K562 (cell line): ENCODE data around the gene C11orf54. TPM values are rescaled to one million over a fixed set of nuclear protein-coding genes. Genes with fewer than 3 reads are reported as not detected.

Source experiments
- ATAC-seq: fragments of 200-7000 bp; cut with Tn5 transposase; 3 replicates; pipeline ENCODE4 v1.9.1; 2020; ENCODE audit warnings: moderate library complexity
- BruUV-seq: library from RNA; stranded (reverse); fragments of 400-500 nt; replicated peaks from 2 replicates; lab custom pipeline; 2021; lab: Mats Ljungman, UMichigan
- CTCF ChIA-PET: fragments of 300-600 bp; formaldehyde crosslinking; extraction: SDS; loops from one replicate; lab custom pipeline; 2021; ENCODE audit warnings: low intra/inter-chr PET ratio; lab: Yijun Ruan, JAX
- POLR2A ChIA-PET: fragments of 300-600, 350-650 bp; sonication (Branson Sonifier 250); formaldehyde crosslinking; extraction: SDS; loops from one replicate; lab custom pipeline; 2021; ENCODE audit warnings: antibody characterized with exemption, inconsistent platforms; lab: Yijun Ruan, JAX
- DNase-seq, 4 experiments: peaks; one replicate each; pipeline versions ENCODE4 v3.0.0 to v3.0.0-alpha.2; 2011 to 2018; ENCODE audit warnings: low spot score in 3 of 4, mixed read lengths in 3 of 4; ENCODE audit errors: extremely low read depth in 1 of 4
- FAIRE-seq: peaks from 2 replicates; lab custom pipeline; 2011; peaks lifted over from hg19 to GRCh38; lab: Jason Lieb, UNC
- H2AFZ ChIP-seq: 2 replicates; pipeline ENCODE4 v1.6.0; 2011; ENCODE audit warnings: low read depth, low read length, control low read depth, inconsistent platforms
- H3K27ac ChIP-seq: fragments of 200-600 bp; 3 replicates; pipeline ENCODE4 v1.8.0; 2011; ENCODE audit warnings: low read depth, mild to moderate bottlenecking, control low read depth, inconsistent platforms, low read length, moderate library complexity, mixed read lengths; ENCODE audit errors: extremely low read depth
- H3K27me3 ChIP-seq, 2 experiments: fragments of 300-600 bp in 1 of 2; 2 replicates in 1 of 2; 3 replicates in 1 of 2; pipeline versions ENCODE4 v1.6.0 to v1.8.0; 2011; ENCODE audit warnings: inconsistent platforms in 2 of 2, low read length in 2 of 2, mild to moderate bottlenecking in 1 of 2, mixed read lengths in 1 of 2, moderate library complexity in 1 of 2; ENCODE audit not compliant: control insufficient read depth in 2 of 2, insufficient read depth in 2 of 2
- H3K36me3 ChIP-seq: fragments of 300-600 bp; 3 replicates; pipeline ENCODE4 v1.8.0; 2011; ENCODE audit warnings: mild to moderate bottlenecking, low read length, inconsistent platforms; ENCODE audit not compliant: control insufficient read depth, insufficient read depth
- H3K4me1 ChIP-seq, 2 experiments: fragments of 200-600 bp in 1 of 2; replicated peaks in 1 of 2; 2 replicates in 1 of 2; 3 replicates in 1 of 2; pipeline versions ENCODE4 v1.5.1 to v1.8.0; 2011; ENCODE audit warnings: inconsistent platforms in 2 of 2, low read length in 2 of 2, mild to moderate bottlenecking in 1 of 2, mixed read lengths in 1 of 2, moderate library complexity in 1 of 2; ENCODE audit not compliant: control insufficient read depth in 2 of 2, insufficient read depth in 2 of 2
- H3K4me2 ChIP-seq: 2 replicates; pipeline ENCODE4 v1.6.1; 2011; ENCODE audit warnings: low read length, control low read depth, inconsistent platforms, mixed read lengths; ENCODE audit not compliant: insufficient read depth
- H3K4me3 ChIP-seq: fragments of 200-600 bp; sonication (generic), shearing (Covaris generic); 2 replicates; pipeline ENCODE4 v1.5.1; 2016; ENCODE audit warnings: control low read depth, inconsistent platforms
- H3K79me2 ChIP-seq: fragments of 200-600 bp; 3 replicates; pipeline ENCODE4 v1.8.0; 2011; ENCODE audit warnings: low read length, inconsistent platforms; ENCODE audit not compliant: control insufficient read depth, insufficient read depth
- H3K9ac ChIP-seq, 2 experiments: 2 replicates each; pipeline versions ENCODE4 v1.6.0 to v1.6.1; 2011; ENCODE audit warnings: low read depth in 2 of 2, low read length in 2 of 2, control low read depth in 1 of 2, inconsistent platforms in 1 of 2, mild to moderate bottlenecking in 1 of 2, mixed read lengths in 1 of 2; ENCODE audit not compliant: insufficient read depth in 1 of 2
- H3K9me1 ChIP-seq: one replicate; pipeline ENCODE4 v1.6.0; 2011; ENCODE audit warnings: inconsistent platforms, mild to moderate bottlenecking, low read length, moderate library complexity; ENCODE audit not compliant: control insufficient read depth, insufficient read depth
- H3K9me3 ChIP-seq: replicated peaks from 2 replicates; pipeline ENCODE4 v1.5.1; 2011; ENCODE audit warnings: low read depth, low read length, inconsistent platforms; ENCODE audit not compliant: control insufficient read depth, insufficient read depth
- H4K20me1 ChIP-seq: replicated peaks from 2 replicates; pipeline ENCODE4 v1.6.1; 2011; ENCODE audit warnings: low read length, inconsistent platforms, mixed read lengths; ENCODE audit not compliant: control insufficient read depth, insufficient read depth
- ARID1B ChIP-seq: fragments of 450-650 bp; IDR thresholded peaks from 2 replicates; pipeline ENCODE4 v1.6.1; 2016; ENCODE audit warnings: antibody characterized with exemption, mild to moderate bottlenecking, inconsistent platforms
- HDGF ChIP-seq: fragments of 450-650 bp; IDR thresholded peaks from 2 replicates; pipeline ENCODE4 v1.6.1; 2016
- HNRNPH1 ChIP-seq: fragments of 200-400 bp; formaldehyde crosslinking; optimal IDR thresholded peaks from 2 replicates; pipeline ENCODE3; 2017; ENCODE audit warnings: low read depth, mild to moderate bottlenecking, low read length, moderate library complexity
- PTTG1 ChIP-seq: fragments of 450-650 bp; IDR thresholded peaks from 2 replicates; pipeline ENCODE4 v1.6.1; 2016; ENCODE audit warnings: low read depth, mild to moderate bottlenecking, missing genetic modification characterization, missing compliant biosample characterization
- ZNF224 ChIP-seq: sonication (generic); formaldehyde crosslinking; IDR thresholded peaks from 2 replicates; pipeline ENCODE4 v1.8.0; 2022; ENCODE audit warnings: mild to moderate bottlenecking, missing genetic modification reagents
- WGBS: fragments of 100-300 bp; shearing (Covaris generic); methylation state at CpG from one replicate; pipeline ENCODE4 v1.1.6; 2016; ENCODE audit warnings: low coverage, mixed read lengths; ENCODE audit not compliant: insufficient coverage; ENCODE audit errors: missing lambda C conversion rate; 5-methylcytosine and 5-hydroxymethylcytosine counted together
- in situ Hi-C: fragments of 300-500 bp; cut with MboI; formaldehyde crosslinking; loops from 4 replicates; pipeline ENCODE4 v1.15.0; 2018; ENCODE audit warnings: inconsistent platforms, mixed read lengths
- intact Hi-C: fragments of 100-400 bp; cut with micrococcal nuclease; formaldehyde crosslinking; loops from 2 replicates; pipeline ENCODE4 v1.14.2; 2022
- polyA plus RNA-seq, 8 experiments: library from polyadenylated mRNA; depleted of rRNA in 4 of 8; stranded (reverse) in 5 of 8; unstranded in 3 of 8; fragments of >200 nt; fragmentation: Nextera tagmentation in 2 of 8; fragmentation: Illumina TruSeq in 1 of 8; extraction: Ambion mirVana in 2 of 8; extraction: Trizol in 1 of 8; gene quantifications; 2 replicates each; pipeline versions ENCODE4 v1.2.1 to v1.2.3, GENCODE V29; 2011 to 2014; ENCODE audit warnings: inconsistent platforms in 1 of 8, missing spikeins in 1 of 8
- total RNA-seq, 7 experiments: library from RNA; depleted of rRNA in 6 of 7; stranded (reverse); fragments of >200 nt in 6 of 7; fragmentation: Illumina TruSeq in 2 of 7; extraction: Trizol in 2 of 7; gene quantifications; 2 replicates each; pipeline versions ENCODE4 v1.2.1 to v1.2.3, GENCODE V29; 2011 to 2021; ENCODE audit warnings: low replicate concordance in 1 of 7
- TF ChIP-seq, protein P1 (sequence below): sonication (generic); formaldehyde crosslinking; IDR thresholded peaks from 2 replicates; pipeline ENCODE4 v1.8.0; 2023; ENCODE audit warnings: missing genetic modification reagents, mild to moderate bottlenecking, borderline replicate concordance

C11orf54 gene
- total and polyA plus RNA-seq, 9 of the 15 experiments (the other 6 are each of a cell fraction or from before 2014, with no cell fraction given) = 13.4 to 33.0 (median 23.1) TPM

DNA sequence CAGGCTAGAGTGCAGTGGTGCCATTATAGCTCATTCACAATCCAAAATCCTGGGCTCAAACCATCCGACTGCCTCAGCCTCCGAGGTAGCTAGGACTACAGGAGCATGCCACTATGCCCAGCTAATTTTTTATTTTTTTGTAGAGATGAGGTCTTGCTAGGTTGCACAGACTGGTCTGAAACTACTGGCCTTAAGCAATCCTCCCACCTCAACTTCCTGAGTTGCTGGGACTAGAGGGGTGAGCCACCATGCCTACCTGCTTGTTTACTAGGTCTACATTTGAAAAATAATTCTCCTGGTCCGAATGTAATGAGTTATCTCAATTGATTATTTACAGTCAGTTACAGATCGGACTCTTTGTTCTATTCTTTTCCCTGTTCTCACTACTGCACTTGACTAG lies 22.2 kb upstream of the C11orf54 start:
- intact Hi-C loops = no loop called here

More for the DNA sequence above, 22.2 kb upstream of the C11orf54 start:
- in situ Hi-C loops = no loop called here
- Histone ChIP-seq H3K9ac (no peak overlapping the region), H3K9me1 (no peaks in the 10 kb centered on the region), H2AFZ (no peak overlapping the region), H3K27me3 (no peaks in the 10 kb centered on the region), H3K4me2 (no peak overlapping the region), H3K9me3 (no peaks in the 10 kb centered on the region), H3K79me2 (peaks cover 5% of the 10 kb centered on the region; the same call in 2 of the 3 replicates), H3K27ac (peak overlapping the region; percentile 89; the same call in 2 of the 3 replicates), H3K4me3 (no peak overlapping the region), H3K4me1 (peaks cover 8 to 35% of the 10 kb centered on the region in 2 experiments), H4K20me1 (no peaks in the 10 kb centered on the region), H3K36me3 (peaks cover 84% of the 10 kb centered on the region)
- ChIA-PET CTCF (no interaction called here), POLR2A (interaction anchor here (0.8 to 4.6 kb wide), 3 partner anchors 10 to 21 kb away, joined by 3 to 41 read pairs (median 8); partner anchors contain the start of genes C11orf54 and TAF1D)
- no peak for DNase-seq
- 89% methylated on average over 4 of the region's 4 CpGs for WGBS
- no peak for FAIRE-seq
- BruUV-seq = no TSS peak
- ATAC-seq = no peak
- no peak for TF ChIP-seq HNRNPH1
- TF ChIP-seq ZNF224 (CRISPR knock-in tag) = no peak
- no peak for TF ChIP-seq HDGF
- TF ChIP-seq ARID1B = no peak
- TF ChIP-seq, protein P1, sequence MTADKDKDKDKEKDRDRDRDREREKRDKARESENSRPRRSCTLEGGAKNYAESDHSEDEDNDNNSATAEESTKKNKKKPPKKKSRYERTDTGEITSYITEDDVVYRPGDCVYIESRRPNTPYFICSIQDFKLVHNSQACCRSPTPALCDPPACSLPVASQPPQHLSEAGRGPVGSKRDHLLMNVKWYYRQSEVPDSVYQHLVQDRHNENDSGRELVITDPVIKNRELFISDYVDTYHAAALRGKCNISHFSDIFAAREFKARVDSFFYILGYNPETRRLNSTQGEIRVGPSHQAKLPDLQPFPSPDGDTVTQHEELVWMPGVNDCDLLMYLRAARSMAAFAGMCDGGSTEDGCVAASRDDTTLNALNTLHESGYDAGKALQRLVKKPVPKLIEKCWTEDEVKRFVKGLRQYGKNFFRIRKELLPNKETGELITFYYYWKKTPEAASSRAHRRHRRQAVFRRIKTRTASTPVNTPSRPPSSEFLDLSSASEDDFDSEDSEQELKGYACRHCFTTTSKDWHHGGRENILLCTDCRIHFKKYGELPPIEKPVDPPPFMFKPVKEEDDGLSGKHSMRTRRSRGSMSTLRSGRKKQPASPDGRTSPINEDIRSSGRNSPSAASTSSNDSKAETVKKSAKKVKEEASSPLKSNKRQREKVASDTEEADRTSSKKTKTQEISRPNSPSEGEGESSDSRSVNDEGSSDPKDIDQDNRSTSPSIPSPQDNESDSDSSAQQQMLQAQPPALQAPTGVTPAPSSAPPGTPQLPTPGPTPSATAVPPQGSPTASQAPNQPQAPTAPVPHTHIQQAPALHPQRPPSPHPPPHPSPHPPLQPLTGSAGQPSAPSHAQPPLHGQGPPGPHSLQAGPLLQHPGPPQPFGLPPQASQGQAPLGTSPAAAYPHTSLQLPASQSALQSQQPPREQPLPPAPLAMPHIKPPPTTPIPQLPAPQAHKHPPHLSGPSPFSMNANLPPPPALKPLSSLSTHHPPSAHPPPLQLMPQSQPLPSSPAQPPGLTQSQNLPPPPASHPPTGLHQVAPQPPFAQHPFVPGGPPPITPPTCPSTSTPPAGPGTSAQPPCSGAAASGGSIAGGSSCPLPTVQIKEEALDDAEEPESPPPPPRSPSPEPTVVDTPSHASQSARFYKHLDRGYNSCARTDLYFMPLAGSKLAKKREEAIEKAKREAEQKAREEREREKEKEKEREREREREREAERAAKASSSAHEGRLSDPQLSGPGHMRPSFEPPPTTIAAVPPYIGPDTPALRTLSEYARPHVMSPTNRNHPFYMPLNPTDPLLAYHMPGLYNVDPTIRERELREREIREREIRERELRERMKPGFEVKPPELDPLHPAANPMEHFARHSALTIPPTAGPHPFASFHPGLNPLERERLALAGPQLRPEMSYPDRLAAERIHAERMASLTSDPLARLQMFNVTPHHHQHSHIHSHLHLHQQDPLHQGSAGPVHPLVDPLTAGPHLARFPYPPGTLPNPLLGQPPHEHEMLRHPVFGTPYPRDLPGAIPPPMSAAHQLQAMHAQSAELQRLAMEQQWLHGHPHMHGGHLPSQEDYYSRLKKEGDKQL (CRISPR knock-in tag) = no peak
- TF ChIP-seq PTTG1 (tag) = peak; percentile 27; the same call in 1 of the 2 replicates
